Fibroblast of peridontal ligament (primary cell): Measurements from ENCODE around the gene SCAF1.
A peak's percentile ranks its signal among the peaks of the same experiment; 100 is the strongest.

ENCODE experiments used
- DNase-seq: peaks from one replicate; pipeline ENCODE4 v3.0.0-alpha.2; 2010; ENCODE audit errors: extremely low read depth

The SCAF1 gene

GRCh38 chr19:49646586-49646985 is 4.6 kb downstream of the SCAF1 start:
- DNase-seq = no peak

DNA sequence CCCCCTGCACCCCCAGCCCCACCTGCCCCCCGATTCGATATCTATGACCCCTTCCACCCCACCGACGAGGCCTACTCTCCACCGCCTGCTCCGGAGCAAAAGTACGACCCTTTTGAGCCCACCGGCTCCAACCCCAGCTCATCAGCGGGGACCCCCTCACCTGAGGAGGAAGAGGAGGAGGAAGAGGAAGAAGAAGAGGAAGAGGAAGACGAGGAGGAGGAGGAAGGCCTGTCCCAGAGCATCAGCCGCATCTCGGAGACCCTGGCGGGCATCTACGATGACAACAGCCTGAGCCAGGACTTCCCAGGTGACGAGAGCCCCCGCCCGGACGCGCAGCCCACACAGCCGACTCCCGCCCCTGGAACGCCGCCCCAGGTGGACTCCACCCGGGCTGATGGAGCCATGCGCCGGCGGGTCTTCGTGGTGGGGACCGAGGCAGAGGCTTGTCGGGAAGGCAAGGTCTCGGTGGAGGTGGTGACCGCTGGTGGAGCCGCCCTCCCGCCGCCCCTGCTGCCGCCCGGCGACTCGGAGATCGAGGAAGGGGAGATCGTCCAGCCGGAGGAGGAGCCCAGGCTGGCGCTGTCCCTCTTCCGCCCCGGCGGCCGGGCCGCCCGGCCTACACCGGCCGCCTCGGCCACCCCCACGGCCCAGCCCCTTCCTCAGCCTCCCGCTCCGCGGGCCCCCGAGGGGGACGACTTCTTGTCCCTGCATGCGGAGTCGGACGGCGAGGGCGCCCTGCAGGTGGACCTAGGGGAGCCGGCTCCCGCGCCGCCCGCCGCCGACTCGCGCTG is 9.2 kb downstream of the SCAF1 start:
- no peak for DNase-seq

GRCh38 chr19:49651820-49652550 is 10.0 kb downstream of the SCAF1 start:
- no peak for DNase-seq

GRCh38 chr19:49652551-49653465 is 10.8 kb downstream of the SCAF1 start:
- no peak for DNase-seq

DNA sequence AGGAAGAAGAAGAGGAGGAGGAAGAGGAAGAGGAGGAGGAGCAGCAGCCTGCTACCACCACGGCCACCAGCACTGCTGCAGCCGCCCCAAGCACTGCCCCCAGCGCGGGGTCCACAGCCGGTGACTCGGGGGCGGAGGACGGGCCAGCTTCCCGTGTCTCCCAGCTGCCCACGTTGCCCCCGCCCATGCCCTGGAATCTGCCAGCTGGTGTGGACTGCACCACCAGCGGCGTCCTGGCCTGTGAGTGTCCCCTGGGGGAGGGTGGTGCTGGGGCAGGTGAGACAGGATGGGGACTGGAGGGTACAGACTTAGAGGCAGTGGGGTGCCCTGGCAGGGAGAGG is 11.4 kb downstream of the SCAF1 start:
- no peak for DNase-seq

DNA sequence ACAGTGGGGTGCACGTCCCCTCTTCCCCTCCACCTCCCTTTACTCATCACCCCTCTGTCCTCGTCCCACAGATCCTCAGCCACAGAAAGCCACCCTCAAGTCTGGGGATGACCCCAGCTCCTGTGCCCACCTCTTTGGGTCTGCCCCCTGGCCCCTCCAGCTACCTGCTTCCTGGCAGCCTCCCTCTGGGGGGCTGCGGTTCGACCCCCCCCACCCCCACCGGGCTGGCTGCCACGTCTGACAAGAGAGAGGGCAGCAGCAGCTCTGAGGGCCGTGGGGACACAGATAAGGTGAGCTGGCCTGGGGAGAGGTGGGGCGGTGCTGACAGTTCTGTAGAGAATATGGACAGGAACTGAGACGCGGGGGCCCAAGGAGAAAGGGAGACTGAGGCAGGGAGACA is 12.6 kb downstream of the SCAF1 start:
- no peak for DNase-seq

GRCh38 chr19:49655570-49656455 is 13.8 kb downstream of the SCAF1 start:
- DNase-seq = no peak

GRCh38 chr19:49656456-49657109 is 14.6 kb downstream of the SCAF1 start:
- DNase-seq = no peak

DNA sequence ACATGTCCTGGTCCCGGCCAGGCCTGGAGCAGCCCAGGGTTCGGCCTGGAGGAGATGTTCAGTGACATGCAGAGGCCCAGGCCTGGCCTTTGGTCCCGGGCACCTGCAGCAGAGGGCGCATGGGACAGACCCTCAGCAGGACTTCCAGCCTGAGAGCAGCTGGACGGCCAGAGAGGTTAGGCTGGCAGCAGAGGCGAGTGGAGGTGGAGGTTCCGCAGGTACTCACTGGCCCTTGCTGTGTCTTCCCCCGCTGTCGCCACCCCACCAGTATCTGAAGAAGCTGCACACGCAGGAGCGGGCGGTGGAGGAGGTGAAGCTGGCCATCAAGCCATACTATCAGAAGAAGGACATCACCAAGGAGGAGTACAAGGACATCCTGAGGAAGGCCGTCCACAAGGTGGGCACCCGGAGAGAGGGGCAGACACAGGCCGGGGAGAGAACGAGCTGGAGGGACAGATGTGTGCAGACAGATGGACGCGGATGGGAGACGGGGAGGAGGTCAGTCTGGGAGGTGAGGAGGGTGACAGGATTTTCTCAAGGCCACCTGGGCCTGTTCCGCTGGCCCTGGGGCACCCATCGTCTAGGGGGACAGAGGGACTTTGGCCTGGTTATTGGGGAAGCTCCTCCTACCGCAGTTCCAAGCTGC is 15.6 kb downstream of the SCAF1 start:
- DNase-seq = no peak

DNA sequence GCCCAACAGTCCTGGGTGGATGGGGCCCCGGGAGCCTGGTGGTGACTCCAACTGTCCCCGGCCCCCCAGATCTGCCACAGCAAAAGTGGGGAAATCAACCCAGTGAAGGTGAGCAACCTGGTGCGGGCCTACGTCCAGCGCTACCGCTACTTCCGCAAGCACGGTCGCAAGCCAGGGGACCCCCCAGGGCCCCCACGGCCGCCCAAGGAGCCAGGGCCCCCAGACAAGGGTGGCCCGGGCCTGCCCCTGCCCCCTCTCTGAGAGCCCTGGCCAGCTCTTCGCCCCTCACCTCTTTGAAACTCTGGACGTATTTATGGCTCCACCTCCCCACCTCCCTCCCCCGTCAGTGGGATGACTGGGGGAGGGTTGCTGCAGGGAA is 16.1 kb downstream of the SCAF1 start:
- no peak for DNase-seq

DNA sequence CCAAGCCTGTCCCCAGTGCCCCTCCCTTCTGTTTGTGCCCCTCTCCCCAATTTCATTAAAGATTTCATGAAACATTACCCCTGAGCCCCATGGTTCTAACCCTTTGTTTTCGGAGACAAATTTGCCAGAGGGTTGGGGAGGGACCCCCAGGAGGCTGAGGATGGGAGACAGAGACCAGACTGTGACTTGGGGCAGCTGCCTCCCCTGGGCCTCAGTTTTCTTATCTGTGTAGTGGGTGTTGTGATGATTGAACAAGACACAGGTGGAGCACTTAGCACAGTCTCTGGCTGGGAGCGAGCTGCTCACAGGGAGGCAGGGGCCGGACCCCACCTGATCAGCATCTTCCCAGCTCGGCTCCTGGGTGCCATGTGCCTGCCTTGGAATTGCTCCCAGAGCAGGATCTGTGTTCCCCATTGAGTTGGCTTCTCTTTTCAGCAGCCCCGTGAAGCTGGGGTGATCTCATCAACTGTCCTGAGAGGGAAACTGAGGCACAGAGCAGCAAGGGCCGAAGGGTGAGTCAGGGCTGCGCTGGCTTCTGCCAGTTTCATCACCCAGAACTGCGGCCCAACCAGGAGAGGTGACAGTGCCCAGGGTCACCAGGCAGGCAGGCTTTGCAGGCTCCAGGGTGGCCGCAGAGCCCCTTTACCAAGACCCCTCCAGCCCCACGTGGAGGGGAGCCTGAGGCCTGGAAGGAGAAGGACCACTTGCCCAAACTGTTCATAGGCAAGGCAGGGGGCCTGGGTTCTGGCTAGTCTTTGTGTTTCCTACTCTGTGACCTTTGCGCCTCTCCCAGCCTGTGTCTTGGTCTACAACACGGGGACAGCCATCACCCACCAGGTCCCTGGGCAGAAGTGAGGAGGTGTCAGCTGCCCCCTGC is 16.8 kb downstream of the SCAF1 start:
- DNase-seq = no peak

DNA sequence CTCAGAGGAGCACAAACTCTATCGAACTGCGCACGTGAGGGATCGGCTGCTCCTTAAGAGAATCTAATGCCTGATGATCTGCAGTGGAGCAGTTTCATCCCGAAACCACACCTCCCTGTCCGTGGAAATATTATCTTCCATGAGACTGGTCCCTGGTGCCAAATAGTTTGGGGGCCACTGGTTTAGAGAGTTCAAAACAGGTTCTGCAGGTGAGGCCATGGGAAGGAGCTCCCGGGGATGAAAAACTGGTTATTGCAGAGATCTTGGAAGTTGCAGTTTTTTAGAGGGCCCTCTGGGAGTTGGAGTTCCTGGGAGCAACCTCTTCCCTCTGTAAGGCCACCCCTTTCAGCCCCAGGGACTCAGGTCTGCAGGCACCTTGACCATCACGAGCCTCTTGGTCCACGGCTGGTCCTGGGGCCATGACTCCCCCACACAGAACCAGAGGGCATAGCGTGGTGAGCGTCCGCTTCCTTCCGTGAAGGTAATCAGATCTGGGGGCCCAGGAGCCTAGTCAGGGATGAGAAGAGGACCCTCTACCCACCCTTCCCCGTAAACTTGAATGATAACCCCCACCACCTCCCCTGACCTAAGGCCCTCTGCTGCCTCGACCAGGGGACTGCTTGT is 18.4 kb downstream of the SCAF1 start:
- no peak for DNase-seq

- DNase-seq = no peak
These were observed 20.0 kb downstream of the SCAF1 start for GRCh38 chr19:49662011-49662410.

GRCh38 chr19:49663224-49663623 is 21.2 kb downstream of the SCAF1 start:
- no peak for DNase-seq

- DNase-seq = peak; percentile 68
These were observed 22.4 kb downstream of the SCAF1 start for GRCh38 chr19:49664171-49665035.

- DNase-seq = no peak
These were observed 23.0 kb downstream of the SCAF1 start for GRCh38 chr19:49665036-49665350.

DNA sequence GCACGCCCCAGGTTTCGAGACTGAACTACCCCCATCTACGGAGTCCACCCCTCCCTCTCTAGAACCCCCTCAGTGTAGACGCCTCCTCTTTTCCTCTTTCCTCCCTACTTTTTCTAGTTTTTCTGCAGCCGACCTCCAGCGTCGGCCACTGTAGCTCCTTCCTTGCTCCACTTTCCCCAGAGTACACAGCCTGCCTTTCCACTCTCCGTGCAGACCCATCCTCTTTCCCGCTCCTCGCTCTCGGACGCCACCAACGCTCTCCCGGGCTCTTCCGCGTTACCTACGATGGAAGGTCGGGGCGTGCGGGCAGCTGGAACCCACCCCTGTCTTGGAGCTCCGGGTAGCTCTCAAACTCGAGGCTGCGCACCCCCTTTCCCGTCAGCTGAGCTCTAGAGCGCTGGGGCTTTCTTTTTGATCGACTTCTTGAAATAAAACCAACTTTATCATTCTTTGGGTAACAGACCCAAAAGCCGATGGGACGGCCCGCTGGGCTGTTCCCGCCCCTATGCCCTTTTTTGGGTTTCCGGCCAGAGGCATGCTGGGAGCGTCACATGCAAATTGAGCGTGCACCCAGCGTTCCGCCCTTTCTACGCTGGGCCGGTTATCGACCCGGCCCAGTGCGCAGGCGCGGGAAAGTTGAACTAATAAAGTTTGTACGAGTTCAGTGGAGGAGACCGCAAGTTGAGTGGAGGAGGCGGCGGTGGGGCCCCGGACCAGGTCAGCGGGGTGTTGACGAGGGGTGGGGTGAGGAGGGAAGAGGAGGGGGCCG is 23.5 kb downstream of the SCAF1 start, which contains the start of the genes BCL2L12 and IRF3:
Gene BCL2L12, plus strand, starts transcription at position 583 of the 769 bp plus-strand sequence. CDS start 760 bp downstream, outside the sequence.
Gene IRF3, minus strand, starts transcription at position 507 of the 769 bp plus-strand sequence. CDS start 1,019 bp downstream, outside the sequence.
- DNase-seq = peak; percentile 96
